MM.1S (cell line): ENCODE data around the gene TMPRSS3.

Experiments
- EZH2 ChIP-seq: fragments of 300-600 bp; sonication (generic); optimal IDR thresholded peaks from 2 replicates; pipeline ENCODE3; 2017; ENCODE audit warnings: low read depth, mild to moderate bottlenecking, antibody characterized with exemption, low read length, mixed read lengths
- EZH2phosphoT487 ChIP-seq: fragments of 300-600 bp; sonication (generic); IDR thresholded peaks from 2 replicates; pipeline ENCODE4 v1.6.1; 2018; ENCODE audit warnings: antibody characterized with exemption, low read length
- TF ChIP-seq, protein P1 (sequence below): fragments of 300-600 bp; sonication (generic); IDR thresholded peaks from 2 replicates; pipeline ENCODE4 v1.5.1; 2016; ENCODE audit warnings: antibody characterized with exemption, low read length, mixed read lengths

- TF ChIP-seq, protein P1, sequence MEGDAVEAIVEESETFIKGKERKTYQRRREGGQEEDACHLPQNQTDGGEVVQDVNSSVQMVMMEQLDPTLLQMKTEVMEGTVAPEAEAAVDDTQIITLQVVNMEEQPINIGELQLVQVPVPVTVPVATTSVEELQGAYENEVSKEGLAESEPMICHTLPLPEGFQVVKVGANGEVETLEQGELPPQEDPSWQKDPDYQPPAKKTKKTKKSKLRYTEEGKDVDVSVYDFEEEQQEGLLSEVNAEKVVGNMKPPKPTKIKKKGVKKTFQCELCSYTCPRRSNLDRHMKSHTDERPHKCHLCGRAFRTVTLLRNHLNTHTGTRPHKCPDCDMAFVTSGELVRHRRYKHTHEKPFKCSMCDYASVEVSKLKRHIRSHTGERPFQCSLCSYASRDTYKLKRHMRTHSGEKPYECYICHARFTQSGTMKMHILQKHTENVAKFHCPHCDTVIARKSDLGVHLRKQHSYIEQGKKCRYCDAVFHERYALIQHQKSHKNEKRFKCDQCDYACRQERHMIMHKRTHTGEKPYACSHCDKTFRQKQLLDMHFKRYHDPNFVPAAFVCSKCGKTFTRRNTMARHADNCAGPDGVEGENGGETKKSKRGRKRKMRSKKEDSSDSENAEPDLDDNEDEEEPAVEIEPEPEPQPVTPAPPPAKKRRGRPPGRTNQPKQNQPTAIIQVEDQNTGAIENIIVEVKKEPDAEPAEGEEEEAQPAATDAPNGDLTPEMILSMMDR, result no peak
- TF ChIP-seq EZH2phosphoT487, result no peak
- TF ChIP-seq EZH2, result no peak
Measured at GRCh38 chr21:42444745-42445059, 48.9 kb upstream of the TMPRSS3 start.
